HG03571 (cell line): ENCODE results near the gene NXPH4.

Source experiments
- ATAC-seq: cut with Tn5 transposase; IDR thresholded peaks from one replicate; pipeline ENCODE4 v1.9.1; 2021; ENCODE audit not compliant: unreplicated experiment

Gene NXPH4

GRCh38 chr12:57241402-57242310 lies 25.1 kb downstream of the NXPH4 start:
- no peak for ATAC-seq

GRCh38 chr12:57242329-57242690 lies 25.7 kb downstream of the NXPH4 start:
- no peak for ATAC-seq

GRCh38 chr12:57242691-57243454 lies 26.3 kb downstream of the NXPH4 start:
- no peak for ATAC-seq

- ATAC-seq = no peak
Observed at GRCh38 chr12:57243521-57244311, 27.1 kb downstream of the NXPH4 start.

- ATAC-seq = no peak
Observed at GRCh38 chr12:57244312-57244696, 27.7 kb downstream of the NXPH4 start.

- ATAC-seq = no peak
Observed at GRCh38 chr12:57247041-57247440, 30.4 kb downstream of the NXPH4 start.

- ATAC-seq = no peak
Observed at GRCh38 chr12:57248934-57249742, 32.5 kb downstream of the NXPH4 start.

GRCh38 chr12:57250541-57250940 lies 33.9 kb downstream of the NXPH4 start:
- ATAC-seq = no peak

- no peak for ATAC-seq
Observed at GRCh38 chr12:57250956-57251355, 34.4 kb downstream of the NXPH4 start, which contains the start of gene STAC3. Gene STAC3 (minus strand): TSS chr12:57251187. CDS start chr12:57249636, 1,551 bp downstream.

- ATAC-seq = no peak
Observed at GRCh38 chr12:57254506-57255280, 38.1 kb downstream of the NXPH4 start.

- ATAC-seq = no peak
Observed at GRCh38 chr12:57255916-57256315, 39.3 kb downstream of the NXPH4 start.

GRCh38 chr12:57258977-57259970 lies 42.7 kb downstream of the NXPH4 start:
- ATAC-seq = no peak

- ATAC-seq = no peak
Observed at GRCh38 chr12:57260366-57260765, 43.8 kb downstream of the NXPH4 start.

GRCh38 chr12:57261428-57261865 lies 44.9 kb downstream of the NXPH4 start:
- ATAC-seq = no peak

GRCh38 chr12:57262126-57262822 lies 45.7 kb downstream of the NXPH4 start:
- ATAC-seq = no peak

- ATAC-seq = no peak
Observed at GRCh38 chr12:57263096-57263495, 46.5 kb downstream of the NXPH4 start.

GRCh38 chr12:57266681-57267080 lies 50.1 kb downstream of the NXPH4 start:
- no peak for ATAC-seq

- no peak for ATAC-seq
Observed at GRCh38 chr12:57268264-57268663, 51.7 kb downstream of the NXPH4 start.
